WTC11 (cell line): ENCODE measurements around the gene FAM135A. TPM values are rescaled to one million over a fixed set of nuclear protein-coding genes. Genes with fewer than 3 reads are reported as not detected.
"Not testable (repeated sequence)": the region's sequence is repeated elsewhere in the genome, so short reads cannot be mapped to it uniquely, and the experiment has no call there.

Experiments used
- ATAC-seq: fragments of 200-7000 bp; cut with Tn5 transposase; 2 replicates; pipeline ENCODE4 v1.10.0; 2021; ENCODE audit warnings: mild to moderate bottlenecking, moderate library complexity
- CTCF ChIA-PET: fragments of 300-600 bp; sonication (Branson Sonifier 250); formaldehyde crosslinking; loops from one replicate; lab custom pipeline; 2021; ENCODE audit warnings: antibody characterized with exemption; lab: Charles Lee
- POLR2A ChIA-PET: fragments of 350-600 bp; sonication (Branson Sonifier 250); formaldehyde crosslinking; loops from one replicate; lab custom pipeline; 2021; ENCODE audit warnings: antibody characterized with exemption; lab: Charles Lee
- DNase-seq: peaks from one replicate; pipeline ENCODE4 v3.0.0; 2021; ENCODE audit warnings: low spot score
- H3K27ac Mint-ChIP-seq: 2 replicates; pipeline ENCODE4 v1.8.0; 2021; ENCODE audit warnings: mixed read lengths
- H3K27me3 Mint-ChIP-seq: 2 replicates; pipeline ENCODE4 v1.8.0; 2021; ENCODE audit warnings: low read depth, mild to moderate bottlenecking, moderate library complexity, mixed read lengths
- H3K36me3 Mint-ChIP-seq: 2 replicates; pipeline ENCODE4 v1.8.0; 2021; ENCODE audit warnings: mixed read lengths
- H3K4me1 Mint-ChIP-seq: 2 replicates; pipeline ENCODE4 v1.8.0; 2022; ENCODE audit warnings: mixed read lengths
- H3K4me3 Mint-ChIP-seq: 2 replicates; pipeline ENCODE4 v1.8.0; 2021; ENCODE audit warnings: mild to moderate bottlenecking, moderate library complexity, mixed read lengths
- H3K9me3 Mint-ChIP-seq: 2 replicates; pipeline ENCODE4 v1.8.0; 2021; ENCODE audit warnings: mixed read lengths
- FOXJ3 ChIP-seq: sonication (generic); formaldehyde crosslinking; IDR thresholded peaks from 2 replicates; pipeline ENCODE4 v1.9.0; 2021; ENCODE audit warnings: missing genetic modification reagents, mild to moderate bottlenecking, borderline replicate concordance
- JUN ChIP-seq: sonication (generic); formaldehyde crosslinking; IDR thresholded peaks from 2 replicates; pipeline ENCODE4 v1.8.0; 2023; ENCODE audit warnings: mild to moderate bottlenecking, missing genetic modification reagents
- KAT7 ChIP-seq: sonication (generic); formaldehyde crosslinking; IDR thresholded peaks from 2 replicates; pipeline ENCODE4 v1.8.1; 2023; ENCODE audit warnings: missing genetic modification reagents, mild to moderate bottlenecking, borderline replicate concordance
- NFATC4 ChIP-seq: fragments of 250-450 bp; sonication (Bioruptor Pico); IDR thresholded peaks from 2 replicates; pipeline ENCODE4 v1.9.0; 2021; ENCODE audit warnings: mild to moderate bottlenecking
- NFYB ChIP-seq: sonication (generic); formaldehyde crosslinking; conservative IDR thresholded peaks from 2 replicates; pipeline ENCODE4 v1.8.0; 2022; ENCODE audit warnings: low read depth, missing genetic modification reagents
- OVOL2 ChIP-seq: fragments of 250-450 bp; sonication (Bioruptor Pico); IDR thresholded peaks from 2 replicates; pipeline ENCODE4 v1.9.0; 2021; ENCODE audit warnings: mild to moderate bottlenecking, borderline replicate concordance
- RELA ChIP-seq: sonication (generic); formaldehyde crosslinking; IDR thresholded peaks from 2 replicates; pipeline ENCODE4 v1.8.1; 2022; ENCODE audit warnings: missing genetic modification reagents, mild to moderate bottlenecking, borderline replicate concordance
- TEAD1 ChIP-seq: sonication (generic); formaldehyde crosslinking; IDR thresholded peaks from 2 replicates; pipeline ENCODE4 v1.8.0; 2022; ENCODE audit warnings: mild to moderate bottlenecking, missing genetic modification reagents
- TP53 ChIP-seq: sonication (generic); formaldehyde crosslinking; IDR thresholded peaks from 2 replicates; pipeline ENCODE4 v1.8.1; 2023; ENCODE audit warnings: mild to moderate bottlenecking, missing genetic modification reagents
- ZNF232 ChIP-seq: sonication (generic); formaldehyde crosslinking; IDR thresholded peaks from 2 replicates; pipeline ENCODE4 v1.8.0; 2022; ENCODE audit warnings: mild to moderate bottlenecking, missing genetic modification reagents
- ZNF317 ChIP-seq: sonication (generic); formaldehyde crosslinking; IDR thresholded peaks from 2 replicates; pipeline ENCODE4 v1.8.1; 2023; ENCODE audit warnings: low read depth, mild to moderate bottlenecking, moderate library complexity, missing genetic modification reagents, borderline replicate concordance
- total RNA-seq: library from RNA; stranded (reverse); gene quantifications from 3 replicates; pipeline ENCODE4 v1.2.3, GENCODE V29; 2021
- TF ChIP-seq, protein P1 (sequence below): sonication (generic); formaldehyde crosslinking; IDR thresholded peaks from 2 replicates; pipeline ENCODE4 v1.8.0; 2023; ENCODE audit warnings: missing genetic modification reagents
- TF ChIP-seq, protein P2 (sequence below): sonication (generic); formaldehyde crosslinking; IDR thresholded peaks from 2 replicates; pipeline ENCODE4 v1.8.0; 2022; ENCODE audit warnings: missing genetic modification reagents
- TF ChIP-seq, protein P3 (sequence below): sonication (generic); formaldehyde crosslinking; IDR thresholded peaks from 2 replicates; pipeline ENCODE4 v1.8.1; 2023; ENCODE audit warnings: mild to moderate bottlenecking, missing genetic modification reagents
- TF ChIP-seq, protein P4 (sequence below): sonication (generic); formaldehyde crosslinking; IDR thresholded peaks from 2 replicates; pipeline ENCODE4 v1.8.0; 2022; ENCODE audit warnings: mild to moderate bottlenecking, missing genetic modification reagents
- TF ChIP-seq, protein P5 (sequence below): fragments of 250-450 bp; sonication (Bioruptor Pico); IDR thresholded peaks from 2 replicates; pipeline ENCODE4 v1.9.0; 2021; ENCODE audit warnings: moderate library complexity, mild to moderate bottlenecking, inconsistent platforms, borderline replicate concordance
- TF ChIP-seq, protein P6 (sequence below): sonication (generic); formaldehyde crosslinking; IDR thresholded peaks from 2 replicates; pipeline ENCODE4 v1.8.0; 2022; ENCODE audit warnings: mild to moderate bottlenecking, missing genetic modification reagents
- TF ChIP-seq, protein P7 (sequence below): sonication (generic); formaldehyde crosslinking; IDR thresholded peaks from 2 replicates; pipeline ENCODE4 v1.8.1; 2023; ENCODE audit warnings: mild to moderate bottlenecking, missing genetic modification reagents, moderate library complexity

The FAM135A gene
- total RNA-seq, 1 experiment from 2014 or later: 32.9 TPM

DNA sequence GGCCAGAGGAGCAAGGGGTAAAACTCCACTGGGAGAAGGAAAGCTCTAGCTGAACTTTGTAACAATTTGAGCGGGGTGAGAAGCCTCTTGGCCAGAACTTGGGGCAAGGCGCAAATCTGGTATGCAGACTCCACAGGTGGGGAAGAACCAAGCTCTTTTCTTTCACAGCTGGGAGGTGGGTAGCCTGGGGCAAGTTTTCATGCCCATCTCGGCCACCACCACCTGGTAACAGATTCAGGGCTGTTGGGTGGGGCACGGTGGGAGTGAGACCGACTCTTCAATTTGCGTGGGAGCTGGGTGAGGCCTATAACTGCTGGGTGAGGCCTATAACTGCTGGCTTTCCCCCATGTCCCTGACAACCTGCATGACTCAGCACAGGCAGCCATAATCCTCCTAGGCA lies 190.9 kb downstream of the FAM135A start:
- H3K4me3 Mint-ChIP-seq: no peak overlapping the region
- CTCF ChIA-PET: interaction anchor here (0.6 to 1.0 kb wide), 2 partner anchors 57 to 711 kb away, joined by 3 read pairs; no protein-coding TSS in a partner anchor

DNA sequence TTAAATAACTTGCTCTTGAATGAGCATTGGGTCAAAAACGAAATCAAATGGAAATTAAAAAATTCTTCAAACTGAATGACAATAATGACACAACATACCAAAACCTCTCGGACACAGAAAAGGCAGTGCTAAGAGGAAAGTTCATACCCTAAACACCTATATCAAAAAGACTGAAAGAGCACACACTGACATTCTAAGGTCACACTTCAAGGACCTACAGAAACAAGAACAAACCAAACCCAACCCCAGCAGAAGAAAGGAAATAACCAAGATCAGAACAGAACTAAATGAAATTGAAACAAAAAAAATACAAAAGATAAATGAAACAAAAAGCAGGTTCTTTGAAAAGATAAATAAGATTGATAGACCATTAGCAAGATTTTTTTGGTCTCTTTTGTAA lies 194.1 kb downstream of the FAM135A start:
- H3K4me3 Mint-ChIP-seq, ATAC-seq, H3K27ac Mint-ChIP-seq, H3K4me1 Mint-ChIP-seq, DNase-seq, CTCF ChIA-PET, H3K27me3 Mint-ChIP-seq, POLR2A ChIA-PET: not testable (repeated sequence)
- Mint-ChIP-seq H3K9me3 (peaks cover 27% of the 10 kb centered on the region), H3K36me3 (peaks cover 25% of the 10 kb centered on the region)

More for the DNA sequence above, 190.9 kb downstream of the FAM135A start:
- POLR2A ChIA-PET: no interaction called here
- H3K9me3 Mint-ChIP-seq: peaks cover 27% of the 10 kb centered on the region
- no peak for TF ChIP-seq JUN
- TF ChIP-seq, protein P1, sequence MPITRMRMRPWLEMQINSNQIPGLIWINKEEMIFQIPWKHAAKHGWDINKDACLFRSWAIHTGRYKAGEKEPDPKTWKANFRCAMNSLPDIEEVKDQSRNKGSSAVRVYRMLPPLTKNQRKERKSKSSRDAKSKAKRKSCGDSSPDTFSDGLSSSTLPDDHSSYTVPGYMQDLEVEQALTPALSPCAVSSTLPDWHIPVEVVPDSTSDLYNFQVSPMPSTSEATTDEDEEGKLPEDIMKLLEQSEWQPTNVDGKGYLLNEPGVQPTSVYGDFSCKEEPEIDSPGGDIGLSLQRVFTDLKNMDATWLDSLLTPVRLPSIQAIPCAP (CRISPR knock-in tag): no peak
- no peak for TF ChIP-seq RELA (CRISPR knock-in tag)
- TF ChIP-seq OVOL2 (CRISPR knock-in tag): no peak
- TF ChIP-seq, protein P2, sequence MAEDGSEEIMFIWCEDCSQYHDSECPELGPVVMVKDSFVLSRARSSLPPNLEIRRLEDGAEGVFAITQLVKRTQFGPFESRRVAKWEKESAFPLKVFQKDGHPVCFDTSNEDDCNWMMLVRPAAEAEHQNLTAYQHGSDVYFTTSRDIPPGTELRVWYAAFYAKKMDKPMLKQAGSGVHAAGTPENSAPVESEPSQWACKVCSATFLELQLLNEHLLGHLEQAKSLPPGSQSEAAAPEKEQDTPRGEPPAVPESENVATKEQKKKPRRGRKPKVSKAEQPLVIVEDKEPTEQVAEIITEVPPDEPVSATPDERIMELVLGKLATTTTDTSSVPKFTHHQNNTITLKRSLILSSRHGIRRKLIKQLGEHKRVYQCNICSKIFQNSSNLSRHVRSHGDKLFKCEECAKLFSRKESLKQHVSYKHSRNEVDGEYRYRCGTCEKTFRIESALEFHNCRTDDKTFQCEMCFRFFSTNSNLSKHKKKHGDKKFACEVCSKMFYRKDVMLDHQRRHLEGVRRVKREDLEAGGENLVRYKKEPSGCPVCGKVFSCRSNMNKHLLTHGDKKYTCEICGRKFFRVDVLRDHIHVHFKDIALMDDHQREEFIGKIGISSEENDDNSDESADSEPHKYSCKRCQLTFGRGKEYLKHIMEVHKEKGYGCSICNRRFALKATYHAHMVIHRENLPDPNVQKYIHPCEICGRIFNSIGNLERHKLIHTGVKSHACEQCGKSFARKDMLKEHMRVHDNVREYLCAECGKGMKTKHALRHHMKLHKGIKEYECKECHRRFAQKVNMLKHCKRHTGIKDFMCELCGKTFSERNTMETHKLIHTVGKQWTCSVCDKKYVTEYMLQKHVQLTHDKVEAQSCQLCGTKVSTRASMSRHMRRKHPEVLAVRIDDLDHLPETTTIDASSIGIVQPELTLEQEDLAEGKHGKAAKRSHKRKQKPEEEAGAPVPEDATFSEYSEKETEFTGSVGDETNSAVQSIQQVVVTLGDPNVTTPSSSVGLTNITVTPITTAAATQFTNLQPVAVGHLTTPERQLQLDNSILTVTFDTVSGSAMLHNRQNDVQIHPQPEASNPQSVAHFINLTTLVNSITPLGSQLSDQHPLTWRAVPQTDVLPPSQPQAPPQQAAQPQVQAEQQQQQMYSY (CRISPR knock-in tag): no peak
- no peak for TF ChIP-seq FOXJ3 (CRISPR knock-in tag)
- no peak for TF ChIP-seq ZNF317 (CRISPR knock-in tag)
- TF ChIP-seq, protein P3, sequence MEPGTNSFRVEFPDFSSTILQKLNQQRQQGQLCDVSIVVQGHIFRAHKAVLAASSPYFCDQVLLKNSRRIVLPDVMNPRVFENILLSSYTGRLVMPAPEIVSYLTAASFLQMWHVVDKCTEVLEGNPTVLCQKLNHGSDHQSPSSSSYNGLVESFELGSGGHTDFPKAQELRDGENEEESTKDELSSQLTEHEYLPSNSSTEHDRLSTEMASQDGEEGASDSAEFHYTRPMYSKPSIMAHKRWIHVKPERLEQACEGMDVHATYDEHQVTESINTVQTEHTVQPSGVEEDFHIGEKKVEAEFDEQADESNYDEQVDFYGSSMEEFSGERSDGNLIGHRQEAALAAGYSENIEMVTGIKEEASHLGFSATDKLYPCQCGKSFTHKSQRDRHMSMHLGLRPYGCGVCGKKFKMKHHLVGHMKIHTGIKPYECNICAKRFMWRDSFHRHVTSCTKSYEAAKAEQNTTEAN (CRISPR knock-in tag): no peak
- no peak for TF ChIP-seq NFYB (CRISPR knock-in tag)
- TF ChIP-seq KAT7: no peak
- TF ChIP-seq, protein P4, sequence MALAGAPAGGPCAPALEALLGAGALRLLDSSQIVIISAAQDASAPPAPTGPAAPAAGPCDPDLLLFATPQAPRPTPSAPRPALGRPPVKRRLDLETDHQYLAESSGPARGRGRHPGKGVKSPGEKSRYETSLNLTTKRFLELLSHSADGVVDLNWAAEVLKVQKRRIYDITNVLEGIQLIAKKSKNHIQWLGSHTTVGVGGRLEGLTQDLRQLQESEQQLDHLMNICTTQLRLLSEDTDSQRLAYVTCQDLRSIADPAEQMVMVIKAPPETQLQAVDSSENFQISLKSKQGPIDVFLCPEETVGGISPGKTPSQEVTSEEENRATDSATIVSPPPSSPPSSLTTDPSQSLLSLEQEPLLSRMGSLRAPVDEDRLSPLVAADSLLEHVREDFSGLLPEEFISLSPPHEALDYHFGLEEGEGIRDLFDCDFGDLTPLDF (CRISPR knock-in tag): no peak
- TF ChIP-seq, protein P5, sequence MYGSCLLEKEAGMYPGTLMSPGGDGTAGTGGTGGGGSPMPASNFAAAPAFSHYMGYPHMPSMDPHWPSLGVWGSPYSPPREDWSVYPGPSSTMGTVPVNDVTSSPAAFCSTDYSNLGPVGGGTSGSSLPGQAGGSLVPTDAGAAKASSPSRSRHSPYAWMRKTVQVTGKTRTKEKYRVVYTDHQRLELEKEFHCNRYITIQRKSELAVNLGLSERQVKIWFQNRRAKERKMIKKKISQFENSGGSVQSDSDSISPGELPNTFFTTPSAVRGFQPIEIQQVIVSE (CRISPR knock-in tag): no peak
- no peak for TF ChIP-seq TP53 (CRISPR knock-in tag)
- TF ChIP-seq, protein P6, sequence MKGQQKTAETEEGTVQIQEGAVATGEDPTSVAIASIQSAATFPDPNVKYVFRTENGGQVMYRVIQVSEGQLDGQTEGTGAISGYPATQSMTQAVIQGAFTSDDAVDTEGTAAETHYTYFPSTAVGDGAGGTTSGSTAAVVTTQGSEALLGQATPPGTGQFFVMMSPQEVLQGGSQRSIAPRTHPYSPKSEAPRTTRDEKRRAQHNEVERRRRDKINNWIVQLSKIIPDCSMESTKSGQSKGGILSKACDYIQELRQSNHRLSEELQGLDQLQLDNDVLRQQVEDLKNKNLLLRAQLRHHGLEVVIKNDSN (CRISPR knock-in tag): no peak
- no peak for TF ChIP-seq NFATC4
- no peak for TF ChIP-seq ZNF232 (CRISPR knock-in tag)
- no peak for TF ChIP-seq TEAD1 (CRISPR knock-in tag)
- TF ChIP-seq, protein P7, sequence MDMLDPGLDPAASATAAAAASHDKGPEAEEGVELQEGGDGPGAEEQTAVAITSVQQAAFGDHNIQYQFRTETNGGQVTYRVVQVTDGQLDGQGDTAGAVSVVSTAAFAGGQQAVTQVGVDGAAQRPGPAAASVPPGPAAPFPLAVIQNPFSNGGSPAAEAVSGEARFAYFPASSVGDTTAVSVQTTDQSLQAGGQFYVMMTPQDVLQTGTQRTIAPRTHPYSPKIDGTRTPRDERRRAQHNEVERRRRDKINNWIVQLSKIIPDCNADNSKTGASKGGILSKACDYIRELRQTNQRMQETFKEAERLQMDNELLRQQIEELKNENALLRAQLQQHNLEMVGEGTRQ: no peak
- DNase-seq: no peak
- H3K4me1 Mint-ChIP-seq: peaks cover 27% of the 10 kb centered on the region
- ATAC-seq: no peak
- no peak overlapping the region for H3K27ac Mint-ChIP-seq
- no peaks in the 10 kb centered on the region; the same call in 1 of the 2 replicates for H3K27me3 Mint-ChIP-seq
- peaks cover 25% of the 10 kb centered on the region for H3K36me3 Mint-ChIP-seq

DNA sequence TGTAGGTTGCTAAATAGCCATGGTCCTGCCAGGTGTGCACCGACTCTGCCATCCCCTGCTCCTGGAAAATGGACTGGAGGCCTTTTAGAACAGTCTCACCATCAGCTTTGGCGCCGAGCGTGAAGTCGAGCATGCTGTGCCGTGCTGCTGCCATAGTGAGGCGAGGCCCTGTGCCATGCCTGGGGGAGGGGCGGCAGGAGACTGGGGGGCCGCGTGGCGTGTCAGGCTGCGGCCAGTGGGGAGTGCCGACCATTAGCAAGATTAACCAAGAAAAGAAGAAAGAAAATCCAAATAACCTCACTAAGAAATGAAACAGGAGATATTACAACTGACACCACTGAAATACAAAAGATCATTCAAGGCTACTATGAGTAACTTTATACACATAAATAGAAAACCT lies 195.9 kb downstream of the FAM135A start:
- Mint-ChIP-seq H3K9me3 (peaks cover 18% of the 10 kb centered on the region), H3K36me3 (peaks cover 16% of the 10 kb centered on the region)
- ATAC-seq, H3K4me3 Mint-ChIP-seq, H3K27ac Mint-ChIP-seq, H3K27me3 Mint-ChIP-seq, DNase-seq, POLR2A ChIA-PET, H3K4me1 Mint-ChIP-seq, CTCF ChIA-PET: not testable (repeated sequence)
